Esophagus squamous epithelium (tissue), 5 donors: ENCODE data around the gene EPB41L5. TPM values are rescaled to one million over a fixed set of nuclear protein-coding genes. Genes with fewer than 3 reads are reported as not detected.
"Not testable (repeated sequence)": the region's sequence is repeated elsewhere in the genome, so short reads cannot be mapped to it uniquely, and the experiment has no call there.

Experiments used
- DNase-seq: peaks from one replicate; lab custom pipeline; 2025; lab: John Stamatoyannopoulos, UW
- H3K27ac ChIP-seq, 4 donors: fragments of 200-600 bp; sonication (generic); one replicate each; pipeline ENCODE4 v1.5.1; 2016 to 2019; ENCODE audit warnings: mild to moderate bottlenecking in 1 of 4
- H3K27me3 ChIP-seq, 4 donors: fragments of 200-600 bp; sonication (generic); 1 replicate in 3 of 4; 2 replicates in 1 of 4; pipeline versions ENCODE4 v1.5.1 to v1.6.0; 2017 to 2021; ENCODE audit warnings: antibody characterized with exemption in 1 of 4
- H3K36me3 ChIP-seq, 3 donors: fragments of 200-600 bp; sonication (generic); one replicate each; pipeline ENCODE4 v1.5.1; 2016 to 2019
- H3K4me1 ChIP-seq, 3 donors: fragments of 200-600 bp; sonication (generic); one replicate each; pipeline ENCODE4 v1.5.1; 2017 to 2019
- H3K4me3 ChIP-seq, 4 donors: fragments of 200-600 bp; sonication (generic); 1 replicate in 3 of 4; 2 replicates in 1 of 4; pipeline ENCODE4 v1.5.1; 2016 to 2019; ENCODE audit warnings: mild to moderate bottlenecking in 2 of 4, moderate library complexity in 1 of 4
- H3K9me3 ChIP-seq, 3 donors: fragments of 200-600 bp; sonication (generic); one replicate each; pipeline ENCODE4 v1.5.1; 2016 to 2019
- CTCF ChIP-seq, 6 experiments: fragments of 450-650 bp in 4 of 6; fragments of 200-600 bp in 2 of 6; sonication (generic) in 2 of 6; IDR thresholded peaks; one replicate each; pipeline ENCODE4 v1.5.1; 2016 to 2019; ENCODE audit warnings: antibody characterized with exemption in 6 of 6, mild to moderate bottlenecking in 4 of 6, moderate library complexity in 4 of 6
- POLR2A ChIP-seq, 4 donors: fragments of 450-650 bp; IDR thresholded peaks; one replicate each; pipeline ENCODE4 v1.6.1; 2017; ENCODE audit warnings: antibody characterized with exemption in 4 of 4, mild to moderate bottlenecking in 4 of 4, moderate library complexity in 3 of 4
- WGBS, 2 donors: methylation state at CpG; one replicate each; pipeline ENCODE4 v1.1.5; 2018; 5-methylcytosine and 5-hydroxymethylcytosine counted together
- intact Hi-C: fragments of 100-400 bp; cut with DNase I; formaldehyde crosslinking; loops from one replicate; pipeline ENCODE4 v1.15.0; 2022
- total RNA-seq, 4 donors: library from RNA; depleted of rRNA; stranded (reverse); fragments of >200 nt; gene quantifications; one replicate each; pipeline ENCODE4 v1.1.0, GENCODE V29; 2016
- donor health status: DM: yes; HTN: yes; CAD: no.

The EPB41L5 gene
- total RNA-seq: 10 to 100 TPM; 12.2 to 26.3 (median 19.4) TPM

GRCh38 chr2:120012771-120013596 is at the start of gene EPB41L5:
TSS of gene EPB41L5 (plus strand) at chr2:120013077. CDS start at chr2:120019085, 6,008 bp downstream.
- intact Hi-C loops: no loop called here
- Histone ChIP-seq H3K36me3 (no peaks in the 10 kb centered on the region), H3K9me3 (no peaks in the 10 kb centered on the region), H3K4me3 (peak within 1 kb of the TSS; percentile 81 to 87 (median 83)), H3K27ac (peak within 1 kb of the TSS; percentile 81 to 92 (median 90)), H3K27me3 (no peaks in the 10 kb centered on the region), H3K4me1 (peaks cover 0 to 34% (median 8%) of the 10 kb centered on the region in 3 donors)
- peak; percentile 19 for DNase-seq
- 0% methylated on average over 18 to 23 of the region's 104 CpGs for WGBS, 2 donors
- TF ChIP-seq POLR2A (IDR thresholded peaks at IDR 0.05) (peak in 2 of 4 donors; percentile 40 to 51), CTCF (IDR thresholded peaks at IDR 0.05) (peak in 1 of 6 experiments; percentile 32)

- Histone ChIP-seq H3K27me3 (no peaks in the 10 kb centered on the region), H3K9me3 (no peaks in the 10 kb centered on the region), H3K4me1 (no peaks in the 10 kb centered on the region), H3K4me3 (no peak overlapping the region), H3K27ac (no peak overlapping the region), H3K36me3 (peaks cover 0 to 11% (median 0%) of the 10 kb centered on the region in 3 donors)
- DNase-seq: no peak
- intact Hi-C loops: no loop called here
- TF ChIP-seq POLR2A (IDR thresholded peaks at IDR 0.05) (no peak), CTCF (IDR thresholded peaks at IDR 0.05) (no peak)
Observed at GRCh38 chr2:119981896-119982295, 31.0 kb upstream of the EPB41L5 start.

- DNase-seq: no peak
- intact Hi-C loops: no loop called here
- Histone ChIP-seq H3K27ac (no peak overlapping the region), H3K4me3 (no peak overlapping the region), H3K36me3 (peaks cover 0 to 5% (median 0%) of the 10 kb centered on the region in 3 donors), H3K27me3 (no peaks in the 10 kb centered on the region), H3K9me3 (no peaks in the 10 kb centered on the region), H3K4me1 (no peaks in the 10 kb centered on the region)
- TF ChIP-seq POLR2A (IDR thresholded peaks at IDR 0.05) (no peak), CTCF (IDR thresholded peaks at IDR 0.05) (no peak)
- WGBS, 2 donors: 68 to 75% methylated on average over 2 of the region's 2 CpGs
Observed at GRCh38 chr2:119982506-119982905, 30.4 kb upstream of the EPB41L5 start.

GRCh38 chr2:119983108-119983507 is 29.8 kb upstream of the EPB41L5 start:
- H3K27ac ChIP-seq: no peak overlapping the region
- H3K4me3 ChIP-seq: no peak overlapping the region
- no peak for DNase-seq
- H3K9me3 ChIP-seq: no peaks in the 10 kb centered on the region
- WGBS, 2 donors: 90 to 98% methylated on average over 3 of the region's 3 CpGs
- intact Hi-C loops: no loop called here
- no peaks in the 10 kb centered on the region for H3K4me1 ChIP-seq
- no peaks in the 10 kb centered on the region for H3K36me3 ChIP-seq
- no peak for TF ChIP-seq POLR2A (IDR thresholded peaks at IDR 0.05)
- TF ChIP-seq CTCF (IDR thresholded peaks at IDR 0.05): no peak
- no peaks in the 10 kb centered on the region for H3K27me3 ChIP-seq

GRCh38 chr2:119996148-119996547 is 16.7 kb upstream of the EPB41L5 start:
- WGBS, 2 donors: 75 to 81% methylated on average over 3 of the region's 3 CpGs
- DNase-seq: no peak

GRCh38 chr2:119996896-119997891 is 15.7 kb upstream of the EPB41L5 start:
- DNase-seq, H3K36me3 ChIP-seq, H3K4me1 ChIP-seq, H3K9me3 ChIP-seq, H3K27me3 ChIP-seq, intact Hi-C loops, H3K27ac ChIP-seq, H3K4me3 ChIP-seq: not testable (repeated sequence)
- WGBS, 2 donors: 81 to 92% methylated on average over 4 to 7 of the region's 55 CpGs

More at GRCh38 chr2:119996148-119996547, 16.7 kb upstream of the EPB41L5 start:
- Histone ChIP-seq H3K27me3 (peaks cover 0 to 11% (median 0%) of the 10 kb centered on the region in 4 donors), H3K9me3 (no peaks in the 10 kb centered on the region), H3K4me3 (no peak overlapping the region), H3K4me1 (no peaks in the 10 kb centered on the region), H3K27ac (no peak overlapping the region), H3K36me3 (no peaks in the 10 kb centered on the region)
- TF ChIP-seq CTCF (IDR thresholded peaks at IDR 0.05) (no peak), POLR2A (IDR thresholded peaks at IDR 0.05) (no peak)
- intact Hi-C loops: no loop called here
